RPMI7951 (cell line): ENCODE measurements around the gene RIPOR3. TPM values are rescaled to one million over a fixed set of nuclear protein-coding genes. Genes with fewer than 3 reads are reported as not detected.
"Not testable (repeated sequence)": the region's sequence is repeated elsewhere in the genome, so short reads cannot be mapped to it uniquely, and the experiment has no call there.

Experiments
- DNase-seq: peaks from one replicate; pipeline ENCODE4 v3.0.0-alpha.2; 2012; ENCODE audit warnings: low read depth
- total RNA-seq: library from RNA; depleted of rRNA; stranded (reverse); fragments of >200 nt; shearing (Covaris generic); gene quantifications from 2 replicates; pipeline ENCODE4 v1.2.3, GENCODE V29; 2014

RIPOR3 gene
- total RNA-seq, 1 experiment from 2014 or later = 10.8 TPM

DNA sequence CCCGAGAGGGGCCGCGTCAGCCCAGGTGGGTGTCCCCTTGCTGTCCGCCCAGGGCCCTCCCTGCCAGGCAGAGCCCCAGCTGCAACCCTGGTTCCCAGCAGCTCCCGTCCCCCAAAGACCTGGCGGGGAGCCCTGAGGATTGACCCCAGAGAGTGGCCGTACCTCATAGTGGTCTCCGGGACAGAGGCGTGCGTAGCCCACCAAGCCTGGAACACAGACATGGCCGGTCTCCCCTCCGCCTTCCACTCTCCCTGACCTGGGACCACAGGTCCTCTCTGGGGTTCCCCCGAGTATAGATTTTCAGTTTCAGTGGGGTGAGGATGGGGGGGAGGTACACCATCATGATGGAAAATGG is 82.6 kb downstream of the RIPOR3 start:
- DNase-seq = no peak

DNA sequence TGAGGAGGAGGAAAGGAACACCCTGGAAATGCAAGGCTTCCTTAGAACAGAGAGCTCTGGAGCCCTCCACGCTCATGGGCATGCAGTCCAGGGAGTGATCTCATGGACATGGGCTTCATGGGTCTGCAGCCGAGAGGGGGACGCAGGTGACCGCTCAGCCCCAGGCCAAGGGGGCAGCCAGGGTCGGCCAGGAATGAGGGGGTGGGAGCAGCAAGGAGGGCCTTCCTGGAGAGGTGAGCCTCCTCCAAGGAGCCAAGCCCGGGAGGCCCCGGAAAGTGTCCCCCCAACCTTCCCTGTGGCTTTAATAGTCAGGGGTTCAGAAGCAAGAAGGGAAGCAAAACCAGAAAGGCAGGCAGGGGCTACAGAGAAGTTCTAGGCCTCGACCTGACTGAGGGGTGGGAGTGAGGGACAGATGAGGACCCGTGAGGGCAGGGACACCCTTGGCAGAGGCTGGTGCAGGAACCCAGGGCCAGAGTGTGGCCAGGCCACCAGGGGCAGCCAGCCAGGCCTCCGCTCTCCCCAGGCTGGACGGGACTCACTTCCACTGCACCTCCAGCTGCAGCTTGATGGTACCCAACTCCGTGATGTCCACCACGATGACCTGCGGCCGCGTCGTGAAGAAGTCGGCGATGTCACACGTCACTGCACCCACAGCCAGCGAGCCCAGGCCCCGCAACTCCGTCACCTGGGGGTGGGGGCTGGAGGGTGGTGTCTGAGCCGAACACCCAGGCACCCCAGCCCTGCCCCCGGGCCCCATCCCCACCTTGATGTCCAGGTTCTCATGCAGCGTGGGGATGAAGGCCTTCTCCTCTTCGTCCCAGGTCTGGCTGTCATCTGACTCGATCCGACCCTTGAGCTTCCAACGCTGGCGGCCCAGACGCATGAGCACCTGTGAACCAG is 83.2 kb downstream of the RIPOR3 start:
- DNase-seq = no peak

DNA sequence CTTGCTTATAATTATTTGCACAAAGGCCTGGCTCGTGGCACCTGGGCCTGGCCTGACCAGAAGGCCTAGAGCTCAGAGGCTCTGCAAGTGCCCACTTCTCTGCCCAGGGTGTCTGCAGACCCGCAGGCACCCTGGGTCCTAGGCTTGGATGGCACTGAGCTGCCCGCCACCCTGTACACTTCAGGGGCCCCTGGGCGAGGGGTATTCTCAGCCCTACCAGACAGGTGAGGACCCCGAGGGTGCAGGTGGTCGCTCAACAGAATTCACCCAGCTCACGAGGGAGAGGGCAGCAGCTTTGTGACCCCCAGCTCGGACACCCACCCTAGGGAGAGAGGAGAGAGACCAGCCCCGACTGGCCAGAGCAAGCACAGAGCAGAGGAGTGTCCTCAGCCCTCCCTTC is 83.9 kb downstream of the RIPOR3 start:
- no peak for DNase-seq

DNA sequence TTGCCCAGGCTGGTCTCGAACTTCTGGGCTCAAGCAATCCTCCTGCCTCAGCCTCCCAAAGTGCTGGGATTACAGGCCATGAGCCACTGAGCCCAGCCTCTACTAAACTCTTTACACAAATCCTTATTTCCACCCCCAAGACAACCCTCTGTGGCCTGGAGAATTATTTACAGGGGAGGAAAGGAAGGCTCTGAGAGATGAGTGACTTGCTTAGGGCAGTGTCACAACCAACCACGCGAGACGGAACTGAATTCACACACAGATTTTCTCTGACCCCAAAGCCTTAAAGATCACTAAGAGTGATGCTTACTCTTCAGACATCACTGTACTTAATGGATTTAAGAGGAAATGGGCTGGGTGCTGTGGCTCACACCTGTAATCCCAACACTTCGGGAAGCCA is 86.2 kb downstream of the RIPOR3 start:
- DNase-seq = no peak

DNA sequence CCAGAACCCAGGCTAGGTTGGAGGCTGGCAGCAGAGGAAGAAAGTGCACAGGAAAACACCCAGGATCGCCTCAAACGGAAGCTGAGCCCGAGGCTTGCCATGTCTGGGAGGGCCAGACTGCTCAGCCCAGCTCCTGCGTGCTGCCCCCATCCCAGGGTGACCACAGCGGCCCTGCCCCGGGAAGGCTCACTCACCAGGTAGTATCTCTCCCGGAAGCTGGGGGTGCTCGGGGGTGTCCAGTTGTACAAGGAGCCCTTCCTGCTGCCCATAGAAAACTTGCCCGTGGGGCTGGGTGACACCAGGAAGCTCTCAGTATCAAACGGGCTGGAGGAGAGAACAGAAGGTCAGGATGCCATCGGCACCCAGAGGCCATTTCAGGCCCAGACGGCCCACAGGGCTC is 86.9 kb downstream of the RIPOR3 start:
- no peak for DNase-seq

DNA sequence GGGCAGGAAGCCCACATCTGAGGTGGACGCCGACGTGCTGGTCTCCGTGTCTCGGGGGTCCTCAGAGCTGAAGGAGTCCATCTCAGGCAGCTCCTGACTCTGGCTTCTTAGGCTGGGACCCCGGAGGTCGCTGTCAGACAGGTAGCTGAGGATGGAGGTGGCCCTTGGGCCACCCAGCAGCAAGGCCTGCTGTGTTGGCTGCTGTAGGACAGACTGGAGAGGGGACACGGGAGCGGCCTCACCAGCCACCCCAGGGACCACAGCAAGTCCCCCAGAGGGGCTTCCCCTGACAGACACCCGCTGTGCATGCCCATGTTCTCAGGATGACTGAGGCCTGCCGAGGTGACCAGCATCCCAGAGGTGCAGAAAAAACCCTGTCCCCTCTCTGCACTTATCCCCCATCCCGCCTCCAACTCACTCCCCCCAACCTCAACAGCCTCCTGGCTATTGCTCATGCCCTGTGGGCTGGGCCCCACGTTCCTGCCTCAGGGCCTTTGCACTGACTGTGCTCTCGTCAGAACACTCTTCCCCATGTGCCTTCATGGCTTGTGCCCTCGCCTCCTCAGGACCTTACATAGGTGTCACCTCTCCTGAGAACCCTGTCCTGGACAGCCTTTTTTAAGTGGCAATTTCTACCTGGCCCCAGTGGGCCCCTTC is 88.8 kb downstream of the RIPOR3 start:
- no peak for DNase-seq

DNA sequence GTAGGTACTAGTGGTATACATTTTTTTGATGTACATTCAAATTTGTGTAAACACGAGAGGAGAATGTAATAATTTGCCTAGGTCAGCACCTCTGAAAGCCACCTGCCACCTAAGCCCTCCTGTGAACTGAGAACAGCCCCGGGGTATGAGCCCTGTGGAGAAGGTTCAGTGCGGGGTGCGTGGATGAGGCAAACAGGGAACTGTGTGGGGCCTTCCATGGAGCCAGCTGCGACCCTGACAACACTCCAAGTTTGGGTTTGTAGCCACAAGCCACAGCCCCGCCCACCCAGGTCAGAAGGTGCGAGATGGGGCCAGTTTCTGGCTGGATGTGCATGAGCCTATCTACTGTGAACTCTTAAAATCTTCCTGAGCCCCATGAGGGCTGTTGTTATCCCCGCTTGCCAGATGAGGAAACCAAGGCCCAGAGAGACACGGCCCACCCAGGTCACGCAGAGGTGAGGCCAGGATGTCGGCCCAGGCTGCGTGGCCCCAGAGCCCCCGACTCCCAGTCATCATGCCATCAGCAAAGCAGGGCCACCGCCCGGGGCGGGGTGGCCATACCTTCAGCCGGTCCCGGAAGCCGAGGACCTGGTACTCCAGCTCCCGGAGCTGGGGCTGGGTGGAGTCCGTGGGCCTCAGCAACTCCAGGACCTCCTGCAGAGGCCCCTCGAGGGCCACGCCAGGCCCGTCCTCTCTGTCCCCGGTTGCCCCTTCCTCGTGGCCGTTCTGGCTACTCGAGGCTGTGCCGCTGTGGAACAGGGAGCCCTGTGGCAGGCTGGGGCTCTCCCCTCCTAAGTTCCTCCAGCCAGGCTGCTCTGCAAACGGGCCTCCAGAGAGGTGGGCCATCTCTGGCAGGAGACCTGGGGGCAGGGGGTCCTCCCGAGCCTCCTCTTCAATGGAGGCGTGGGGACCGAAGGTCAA is 89.6 kb downstream of the RIPOR3 start:
- peak; percentile 28 for DNase-seq

DNA sequence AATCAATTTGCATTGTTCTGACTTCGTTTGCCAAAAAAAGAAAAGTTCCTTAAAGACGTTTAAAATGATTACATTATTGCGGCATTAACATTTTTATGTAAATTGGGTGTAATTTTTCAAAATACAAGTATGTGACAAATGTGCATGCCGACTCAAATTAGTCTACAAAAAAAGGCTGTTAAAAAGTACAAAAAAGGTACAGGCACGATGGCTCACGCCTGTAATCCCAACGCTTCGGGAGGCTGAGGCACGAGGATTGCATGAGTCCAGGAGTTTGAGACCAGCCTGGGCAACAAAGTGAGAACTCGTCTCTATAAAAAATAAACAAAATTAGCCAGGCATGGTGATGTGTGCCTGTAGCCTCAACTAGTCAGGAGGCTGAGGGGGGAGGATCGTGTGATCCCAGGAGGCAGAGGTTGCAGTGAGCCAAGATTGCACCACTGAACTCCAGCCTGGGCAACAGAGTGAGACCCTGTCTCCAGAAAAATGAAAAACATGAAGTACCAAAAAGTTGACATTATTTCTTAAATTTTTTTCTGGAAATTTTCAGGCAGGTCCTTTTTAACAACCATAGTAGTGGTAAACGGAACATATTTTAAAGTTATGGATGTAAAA is 91.0 kb downstream of the RIPOR3 start:
- DNase-seq = no peak

DNA sequence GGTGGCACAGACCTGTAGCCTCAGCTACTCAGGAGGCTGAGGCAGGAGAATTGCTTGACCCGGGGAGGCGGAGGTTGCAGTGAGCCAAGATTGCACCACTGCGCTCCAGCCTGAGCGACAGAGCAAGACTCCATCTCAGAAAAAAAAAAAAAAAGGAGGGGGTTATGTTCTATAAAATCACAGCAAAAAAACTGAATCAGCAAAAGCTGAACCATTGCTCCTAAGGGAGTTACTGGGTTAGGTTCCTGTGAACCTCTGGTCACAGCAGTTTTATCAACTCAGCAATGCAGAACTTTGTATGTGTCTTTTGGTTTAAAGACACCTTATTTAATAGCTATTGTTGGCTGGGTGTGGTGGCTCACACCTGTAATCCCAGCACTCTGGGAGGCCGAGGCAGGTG is 92.6 kb downstream of the RIPOR3 start:
- DNase-seq = not testable (repeated sequence)

DNA sequence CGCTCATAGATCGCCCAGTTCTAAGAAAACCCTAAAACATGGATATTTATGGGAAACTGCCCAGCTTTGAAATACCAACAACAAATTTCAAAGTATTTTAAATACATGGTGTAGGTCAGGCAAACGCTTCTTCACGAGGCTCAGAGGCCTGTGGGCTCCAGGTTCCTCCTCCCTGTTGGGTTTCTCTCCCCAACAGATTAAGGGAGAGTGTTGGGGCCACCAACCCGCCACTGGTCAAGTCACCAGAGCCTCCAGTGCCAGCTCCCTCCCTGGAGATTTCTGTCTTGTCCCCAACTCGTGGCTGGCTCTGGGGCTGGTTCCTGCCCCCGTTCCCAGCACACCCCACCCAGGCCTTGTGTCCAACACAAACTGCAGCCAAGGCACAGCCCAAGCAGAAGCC is 93.3 kb downstream of the RIPOR3 start:
- DNase-seq = no peak

DNA sequence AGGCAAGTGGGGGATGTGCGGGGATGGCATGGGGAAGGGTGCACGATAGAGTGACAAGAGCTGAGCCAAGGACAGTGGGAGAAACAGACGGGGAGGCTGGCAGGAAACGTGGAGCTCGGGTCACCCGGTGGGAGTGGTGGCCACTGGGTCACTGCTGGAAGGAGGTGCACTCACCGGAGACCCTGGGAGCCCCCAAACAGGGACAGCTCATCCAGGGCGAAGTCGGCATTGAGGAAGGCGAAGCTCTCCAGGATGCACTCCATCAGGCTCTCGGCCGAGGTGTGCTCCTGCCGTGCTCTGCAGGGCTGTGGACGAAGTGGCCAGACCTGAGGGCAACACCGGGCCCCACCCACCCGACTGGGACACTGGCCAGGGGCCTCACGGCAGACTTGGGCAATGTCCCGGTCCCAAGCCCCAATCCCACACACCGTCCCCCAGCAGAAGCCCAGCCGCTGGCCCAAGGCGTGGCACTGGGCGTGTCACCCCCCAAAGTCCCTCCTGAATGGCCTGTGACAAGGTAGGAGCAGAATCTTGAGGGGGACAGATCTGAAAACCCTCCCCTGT is 93.9 kb downstream of the RIPOR3 start:
- no peak for DNase-seq

DNA sequence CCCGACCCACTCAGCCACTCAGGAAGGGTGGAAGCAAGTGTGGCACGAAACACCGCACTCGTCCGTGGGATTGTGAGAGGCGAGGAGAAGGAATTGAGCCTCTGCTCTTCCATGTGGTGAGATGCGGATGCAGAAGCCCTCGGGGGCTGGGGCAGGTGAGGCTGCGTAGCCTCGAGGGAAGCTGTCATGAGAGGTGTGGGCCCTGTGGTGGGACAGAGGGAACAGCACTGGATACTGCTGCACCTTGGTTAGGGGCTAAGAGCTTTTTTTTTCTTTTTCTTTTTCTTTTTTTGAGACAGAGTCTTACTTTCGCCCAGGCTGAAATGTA is 94.7 kb downstream of the RIPOR3 start:
- no peak for DNase-seq

DNA sequence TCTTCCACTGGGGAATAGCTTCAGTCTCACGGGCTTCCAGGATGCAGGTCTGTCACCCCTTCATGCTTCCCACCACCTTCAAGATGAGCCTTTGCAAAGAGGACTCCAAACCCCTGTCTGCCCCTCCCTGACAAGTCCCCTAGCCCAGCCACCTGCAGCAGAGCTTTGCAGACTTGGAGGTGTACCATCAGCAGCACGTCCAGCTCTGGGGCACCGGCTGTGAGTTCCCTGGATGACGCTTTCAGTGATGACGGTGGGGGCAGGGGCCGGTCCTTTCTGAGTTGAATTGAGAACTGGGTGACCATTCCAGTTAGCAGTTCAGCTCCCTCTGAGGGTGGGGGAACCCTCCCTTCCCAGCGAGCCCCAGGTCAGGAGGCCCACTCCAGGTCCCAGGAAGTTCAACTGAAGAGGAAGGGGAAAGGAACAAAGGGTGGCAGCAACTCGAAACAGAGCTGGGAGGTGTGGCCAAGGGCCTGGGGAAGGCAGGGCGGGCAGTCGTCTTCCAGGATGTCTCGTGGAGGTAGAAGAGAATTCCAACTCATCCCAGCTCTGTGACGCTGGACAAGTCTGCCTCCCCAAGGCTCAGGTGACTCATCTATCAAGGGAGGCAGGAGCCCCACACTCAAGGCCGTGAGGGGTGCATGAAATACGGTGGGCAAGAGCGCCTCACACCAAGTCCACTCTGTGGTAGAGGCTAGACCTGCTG is 95.2 kb downstream of the RIPOR3 start:
- peak; percentile 48 for DNase-seq

DNA sequence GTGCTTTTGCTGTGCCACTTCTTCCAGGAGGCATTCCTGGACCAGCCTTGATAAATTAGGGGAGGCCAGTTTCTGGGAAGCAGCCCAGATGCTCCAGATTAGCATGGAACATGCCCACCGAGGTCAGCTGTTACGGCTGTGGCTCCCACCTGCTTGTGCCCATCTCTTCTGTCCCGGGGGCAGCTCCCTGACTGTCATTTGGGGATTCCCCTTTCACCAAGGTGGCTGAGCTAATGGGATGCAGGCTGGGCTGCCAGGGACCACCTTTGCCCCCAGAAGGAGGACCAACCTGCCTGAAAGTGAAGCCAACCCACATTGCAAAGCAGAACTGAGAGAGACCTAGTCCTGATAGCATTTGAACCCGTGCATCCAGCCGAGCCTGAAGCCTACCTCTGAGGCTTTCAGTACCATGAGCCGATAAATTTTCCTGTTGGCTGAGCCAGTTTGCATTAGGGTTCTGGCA is 95.9 kb downstream of the RIPOR3 start:
- no peak for DNase-seq

DNA sequence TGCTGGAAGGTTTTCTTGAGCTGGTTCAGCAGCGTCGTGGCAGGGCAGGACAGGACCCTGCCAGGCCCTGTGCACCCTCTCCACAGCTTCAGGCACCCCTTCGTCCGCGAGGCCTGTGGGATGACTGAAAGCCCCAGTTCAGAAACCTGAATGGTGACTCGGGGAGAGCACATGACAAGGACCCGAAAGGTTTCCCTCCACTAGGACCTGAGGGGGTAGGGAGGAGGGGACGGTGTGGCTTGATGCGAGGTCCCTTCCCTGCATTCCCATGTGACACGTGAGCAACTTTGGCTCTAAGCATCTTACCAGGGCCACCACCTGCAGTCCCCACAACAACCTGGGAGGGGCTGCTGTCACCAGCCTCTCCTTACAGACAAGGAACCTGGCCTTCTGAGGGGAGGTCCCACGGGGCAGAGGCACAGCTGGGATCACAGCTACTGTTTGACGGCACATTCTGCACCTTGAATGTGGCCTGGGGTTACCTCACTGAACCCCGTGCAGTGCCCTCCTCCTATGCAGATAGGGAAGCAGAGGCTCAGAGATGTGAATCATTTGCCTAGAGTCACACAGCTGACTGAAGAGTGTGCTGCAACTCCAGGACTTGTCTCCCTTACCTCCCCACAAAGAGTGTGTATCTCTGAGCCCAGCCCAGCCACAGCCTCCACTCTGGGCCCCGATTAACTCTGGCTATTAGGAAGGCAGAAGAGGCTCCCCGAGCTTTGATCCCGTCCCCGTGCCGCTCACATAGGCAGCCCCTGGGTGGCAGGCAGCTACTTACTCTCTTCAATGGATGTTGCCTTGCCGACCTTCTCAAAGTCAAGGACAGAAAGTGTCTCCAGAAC is 96.5 kb downstream of the RIPOR3 start:
- DNase-seq = no peak

DNA sequence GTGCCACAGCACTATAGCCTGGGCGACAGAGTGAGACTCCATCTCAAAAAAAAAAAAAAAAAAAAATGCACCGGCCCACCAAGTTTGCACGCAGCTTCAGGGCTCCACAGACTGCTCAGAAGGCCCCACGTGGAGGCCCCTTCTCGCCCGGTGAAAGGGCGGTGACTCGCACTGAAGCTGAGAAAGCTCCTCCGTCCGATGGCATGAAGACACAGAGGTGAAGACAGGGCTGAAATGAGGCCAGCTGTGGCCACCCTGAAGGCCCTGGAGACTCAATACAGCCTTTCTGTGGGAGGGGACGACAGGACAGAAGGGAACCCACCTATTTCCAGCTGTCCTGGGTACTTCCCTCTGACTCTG is 97.1 kb downstream of the RIPOR3 start:
- DNase-seq = peak; percentile 40

DNA sequence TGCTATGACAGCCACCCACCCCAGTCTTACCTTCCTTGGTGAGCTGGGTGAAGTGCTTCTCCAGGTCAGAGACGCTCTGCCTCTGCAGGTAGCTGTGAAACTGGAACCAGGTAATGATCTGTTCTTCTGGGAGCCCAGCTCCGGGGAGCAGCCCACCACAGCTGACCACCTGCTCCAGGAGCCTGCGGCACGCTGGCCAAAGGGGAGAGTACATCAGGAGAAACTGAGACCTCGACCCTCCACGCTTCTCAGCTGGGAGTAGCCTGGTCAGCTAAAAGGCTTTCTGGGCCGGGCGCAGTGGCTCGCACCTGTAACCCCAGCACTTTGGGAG is 98.4 kb downstream of the RIPOR3 start:
- no peak for DNase-seq

DNA sequence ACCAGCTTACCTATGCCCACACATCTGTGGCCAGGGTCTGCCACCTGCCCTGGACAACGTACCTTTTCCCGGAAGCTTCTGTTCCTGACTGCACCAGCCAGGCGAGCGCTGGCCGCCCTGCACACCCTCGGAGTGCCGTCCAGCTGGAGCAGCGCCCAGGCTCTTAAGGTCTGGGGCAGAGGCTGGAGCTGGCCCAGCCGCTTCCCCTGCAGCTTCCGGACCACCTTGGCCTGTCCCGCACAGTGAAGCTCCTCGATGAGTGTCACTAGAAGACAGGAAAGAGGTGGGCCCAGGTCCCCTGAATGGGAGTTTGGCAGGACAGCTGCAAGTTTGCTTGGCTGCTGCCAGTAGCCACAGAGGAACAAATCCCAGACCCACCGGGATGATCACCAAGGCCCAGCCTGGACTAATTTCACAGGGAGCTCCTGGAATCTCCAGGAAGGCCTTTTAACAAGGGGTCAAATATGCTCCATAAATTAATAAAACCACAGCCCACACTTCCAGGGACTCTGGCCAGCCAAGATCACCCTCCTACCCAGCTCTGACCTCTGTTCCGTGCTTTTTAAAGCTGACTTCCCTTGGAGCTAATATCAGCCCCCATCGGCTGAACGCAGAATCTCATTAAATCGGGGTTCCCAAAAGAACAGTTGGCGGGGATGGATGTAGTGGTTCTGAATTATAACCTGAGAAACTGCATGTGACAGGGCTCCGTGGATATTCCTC is 98.9 kb downstream of the RIPOR3 start:
- no peak for DNase-seq

DNA sequence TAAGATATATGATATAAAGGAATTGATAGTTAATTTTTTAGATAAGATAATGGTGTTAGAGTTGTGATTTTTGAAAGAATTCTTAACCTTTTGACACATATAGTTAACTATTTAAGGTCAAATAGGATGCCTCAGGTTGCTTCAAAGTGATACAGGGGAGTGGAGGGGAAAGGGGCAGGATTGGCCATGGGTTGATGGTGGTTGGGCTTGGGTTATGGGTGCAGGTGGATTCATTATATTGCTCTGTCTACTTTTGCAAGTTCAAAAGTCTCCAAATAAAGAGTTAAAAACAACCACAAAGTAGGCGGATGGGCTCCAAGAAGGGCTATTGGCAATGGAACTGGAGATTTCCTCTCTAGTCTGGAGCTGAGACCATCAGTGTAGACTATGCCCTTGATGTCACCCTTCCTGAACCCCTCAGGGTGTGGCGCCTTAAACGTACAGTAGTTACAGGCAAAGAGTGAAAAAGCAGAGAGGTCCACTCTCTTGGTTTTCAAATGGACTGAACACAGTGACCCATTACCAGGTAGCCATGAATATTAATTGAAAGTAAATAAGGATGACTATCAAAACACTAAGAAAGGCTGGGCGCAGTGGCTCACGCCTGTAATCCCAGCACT is 100.0 kb downstream of the RIPOR3 start:
- DNase-seq = no peak
